ENCODE measurements around the gene PMEL.

PMEL gene

GRCh38 chr12:55932551-55932910 is 33.3 kb downstream of the PMEL start:
- DNase-seq: peak; percentile 49 to 86 (median 73)
- Histone ChIP-seq H3K9me3 (ENCODE audit: control extremely low read depth in 1 of 5, control insufficient read depth in 4 of 5, insufficient read depth in 2 of 5, low read depth in 1 of 5, low read length in 4 of 5) (no peaks in the 10 kb centered on the region), H3K4me1 (ENCODE audit: control extremely low read depth in 1 of 4, control insufficient read depth in 4 of 4, insufficient read depth in 4 of 4, low read length in 3 of 4) (peaks cover 16 to 58% (median 53%) of the 10 kb centered on the region in 4 experiments), H3K27me3 (replicated peaks in 2 of 5; ENCODE audit: control insufficient read depth in 4 of 5, insufficient read depth in 5 of 5, low read length in 4 of 5) (no peaks in the 10 kb centered on the region), H3K4me3 (ENCODE audit: control insufficient read depth in 1 of 7, extremely low read depth in 1 of 7, insufficient read depth in 4 of 7, low read depth in 2 of 7, low read length in 6 of 7) (peak overlapping the region; percentile 54 to 95 (median 80)), H3K27ac (ENCODE audit: insufficient read depth in 1 of 2, low read depth in 1 of 2, low read length in 2 of 2, poor library complexity in 1 of 2, severe bottlenecking in 2 of 2) (peak overlapping the region; percentile 56 to 75), H3K36me3 (ENCODE audit: control insufficient read depth in 4 of 4, insufficient read depth in 4 of 4, low read length in 3 of 4) (peaks cover 2 to 25% (median 8%) of the 10 kb centered on the region in 4 experiments)
- ChIA-PET POLR2A (no interaction called here), CTCF (interaction anchor here (1.1 to 5.7 kb wide), 7 partner anchors 8 to 112 kb away, joined by 3 to 27 read pairs (median 6); no protein-coding TSS in a partner anchor)
- no CpG with 5 or more reads among the region's 4 CpGs for WGBS (ENCODE audit: insufficient coverage)

- Histone ChIP-seq H3K4me1 (ENCODE audit: control extremely low read depth in 1 of 4, control insufficient read depth in 4 of 4, insufficient read depth in 4 of 4, low read length in 3 of 4) (peaks cover 16 to 60% (median 54%) of the 10 kb centered on the region in 4 experiments), H3K27ac (ENCODE audit: insufficient read depth in 1 of 2, low read depth in 1 of 2, low read length in 2 of 2, poor library complexity in 1 of 2, severe bottlenecking in 2 of 2) (peak overlapping the region; percentile 56 to 75), H3K27me3 (replicated peaks in 2 of 5; ENCODE audit: control insufficient read depth in 4 of 5, insufficient read depth in 5 of 5, low read length in 4 of 5) (no peaks in the 10 kb centered on the region), H3K36me3 (ENCODE audit: control insufficient read depth in 4 of 4, insufficient read depth in 4 of 4, low read length in 3 of 4) (peaks cover 0 to 19% (median 5%) of the 10 kb centered on the region in 4 experiments), H3K4me3 (ENCODE audit: control insufficient read depth in 1 of 7, extremely low read depth in 1 of 7, insufficient read depth in 4 of 7, low read depth in 2 of 7, low read length in 6 of 7) (peak overlapping the region; percentile 54 to 95 (median 80)), H3K9me3 (ENCODE audit: control extremely low read depth in 1 of 5, control insufficient read depth in 4 of 5, insufficient read depth in 2 of 5, low read depth in 1 of 5, low read length in 4 of 5) (no peaks in the 10 kb centered on the region)
- CTCF ChIA-PET: interaction anchor here (0.9 to 5.7 kb wide), 7 partner anchors 8 to 198 kb away, joined by 3 to 27 read pairs (median 4); no protein-coding TSS in a partner anchor
- POLR2A ChIA-PET: no interaction called here
- WGBS (ENCODE audit: insufficient coverage): 0% methylated on average over 50 of the region's 60 CpGs
- peak in 2 of 3 donors; percentile 37 to 54 for DNase-seq
Observed at GRCh38 chr12:55931780-55932550, 33.9 kb downstream of the PMEL start.

GRCh38 chr12:55931317-55931779 is 34.5 kb downstream of the PMEL start:
- Histone ChIP-seq H3K36me3 (ENCODE audit: control insufficient read depth in 4 of 4, insufficient read depth in 4 of 4, low read length in 3 of 4) (peaks cover 0 to 14% (median 2%) of the 10 kb centered on the region in 4 experiments), H3K4me3 (ENCODE audit: control insufficient read depth in 1 of 7, extremely low read depth in 1 of 7, insufficient read depth in 4 of 7, low read depth in 2 of 7, low read length in 6 of 7) (peak overlapping the region; percentile 54 to 95 (median 80)), H3K4me1 (ENCODE audit: control extremely low read depth in 1 of 4, control insufficient read depth in 4 of 4, insufficient read depth in 4 of 4, low read length in 3 of 4) (peaks cover 17 to 62% (median 56%) of the 10 kb centered on the region in 4 experiments), H3K27ac (ENCODE audit: insufficient read depth in 1 of 2, low read depth in 1 of 2, low read length in 2 of 2, poor library complexity in 1 of 2, severe bottlenecking in 2 of 2) (peak overlapping the region; percentile 4 to 75), H3K27me3 (replicated peaks in 2 of 5; ENCODE audit: control insufficient read depth in 4 of 5, insufficient read depth in 5 of 5, low read length in 4 of 5) (no peaks in the 10 kb centered on the region), H3K9me3 (ENCODE audit: control extremely low read depth in 1 of 5, control insufficient read depth in 4 of 5, insufficient read depth in 2 of 5, low read depth in 1 of 5, low read length in 4 of 5) (no peaks in the 10 kb centered on the region)
- CTCF ChIA-PET: interaction anchor here (0.9 to 5.7 kb wide), 9 partner anchors 9 to 197 kb away, joined by 3 to 27 read pairs (median 4); partner anchors contain the start of gene DNAJC14
- POLR2A ChIA-PET: no interaction called here
- 9% methylated on average over 8 of the region's 10 CpGs for WGBS (ENCODE audit: insufficient coverage)
- DNase-seq: no peak

- Histone ChIP-seq H3K4me3 (ENCODE audit: control insufficient read depth in 1 of 7, extremely low read depth in 1 of 7, insufficient read depth in 4 of 7, low read depth in 2 of 7, low read length in 6 of 7) (peak within 1 kb of the TSS; percentile 54 to 95 (median 80)), H3K27me3 (replicated peaks in 2 of 5; ENCODE audit: control insufficient read depth in 4 of 5, insufficient read depth in 5 of 5, low read length in 4 of 5) (no peaks in the 10 kb centered on the region), H3K36me3 (ENCODE audit: control insufficient read depth in 4 of 4, insufficient read depth in 4 of 4, low read length in 3 of 4) (peaks cover 0 to 15% (median 0%) of the 10 kb centered on the region in 4 experiments), H3K9me3 (ENCODE audit: control extremely low read depth in 1 of 5, control insufficient read depth in 4 of 5, insufficient read depth in 2 of 5, low read depth in 1 of 5, low read length in 4 of 5) (no peaks in the 10 kb centered on the region), H3K27ac (ENCODE audit: insufficient read depth in 1 of 2, low read depth in 1 of 2, low read length in 2 of 2, poor library complexity in 1 of 2, severe bottlenecking in 2 of 2) (peak within 1 kb of the TSS; percentile 4 to 75), H3K4me1 (ENCODE audit: control extremely low read depth in 1 of 4, control insufficient read depth in 4 of 4, insufficient read depth in 4 of 4, low read length in 3 of 4) (peaks cover 22 to 68% (median 61%) of the 10 kb centered on the region in 4 experiments)
- WGBS (ENCODE audit: insufficient coverage): no CpG with 5 or more reads among the region's 3 CpGs
- CTCF ChIA-PET: interaction anchor here (0.7 to 5.7 kb wide), 16 partner anchors 10 to 197 kb away, joined by 3 to 27 read pairs (median 4); partner anchors contain the start of gene DNAJC14
- POLR2A ChIA-PET: no interaction called here
- DNase-seq: peak; percentile 62 to 77 (median 73)
Observed at GRCh38 chr12:55930771-55931316, 35.0 kb downstream of the PMEL start, which contains the start of gene DGKA. DGKA (plus strand) TSS chr12:55931162; CDS start chr12:55936504, 5,342 bp downstream.

GRCh38 chr12:55929306-55929791 is 36.5 kb downstream of the PMEL start:
- peak overlapping the region in 5 of 7 experiments; percentile 21 to 100 (median 54) for H3K4me3 ChIP-seq (ENCODE audit: control insufficient read depth in 1 of 7, extremely low read depth in 1 of 7, insufficient read depth in 4 of 7, low read depth in 2 of 7, low read length in 6 of 7)
- POLR2A ChIA-PET: interaction anchor here (0.5 kb wide), 1 partner anchor 178 kb away, joined by 5 read pairs; no protein-coding TSS in a partner anchor
- no peaks in the 10 kb centered on the region for H3K9me3 ChIP-seq (ENCODE audit: control extremely low read depth in 1 of 5, control insufficient read depth in 4 of 5, insufficient read depth in 2 of 5, low read depth in 1 of 5, low read length in 4 of 5)
- H3K4me1 ChIP-seq (ENCODE audit: control extremely low read depth in 1 of 4, control insufficient read depth in 4 of 4, insufficient read depth in 4 of 4, low read length in 3 of 4): peaks cover 27 to 77% (median 63%) of the 10 kb centered on the region in 4 experiments
- H3K36me3 ChIP-seq (ENCODE audit: control insufficient read depth in 4 of 4, insufficient read depth in 4 of 4, low read length in 3 of 4): peaks cover 0 to 11% (median 1%) of the 10 kb centered on the region in 4 experiments
- WGBS (ENCODE audit: insufficient coverage): 13% methylated on average over 3 of the region's 8 CpGs
- no peaks in the 10 kb centered on the region for H3K27me3 ChIP-seq (replicated peaks in 2 of 5; ENCODE audit: control insufficient read depth in 4 of 5, insufficient read depth in 5 of 5, low read length in 4 of 5)
- H3K27ac ChIP-seq (ENCODE audit: insufficient read depth in 1 of 2, low read depth in 1 of 2, low read length in 2 of 2, poor library complexity in 1 of 2, severe bottlenecking in 2 of 2): peak overlapping the region; percentile 8 to 68
- CTCF ChIA-PET: interaction anchor here (0.9 to 4.5 kb wide), 9 partner anchors 10 to 185 kb away, joined by 3 to 31 read pairs (median 5); no protein-coding TSS in a partner anchor
- DNase-seq: peak in 2 of 3 donors; percentile 32 to 50

GRCh38 chr12:55927588-55928502 is 38.0 kb downstream of the PMEL start, which contains the start of gene PYM1:
PYM1 (minus strand) TSS chr12:55927894; CDS start chr12:55927761, 133 bp downstream.
- CTCF ChIA-PET: interaction anchor here (0.6 to 4.5 kb wide), 10 partner anchors 9 to 211 kb away, joined by 3 to 31 read pairs (median 6); partner anchors contain the start of genes ORMDL2 and SARNP
- 11% methylated on average over 39 of the region's 49 CpGs for WGBS (ENCODE audit: insufficient coverage)
- Histone ChIP-seq H3K4me1 (ENCODE audit: control extremely low read depth in 1 of 4, control insufficient read depth in 4 of 4, insufficient read depth in 4 of 4, low read length in 3 of 4) (peaks cover 25 to 69% (median 55%) of the 10 kb centered on the region in 4 experiments), H3K9me3 (ENCODE audit: control extremely low read depth in 1 of 5, control insufficient read depth in 4 of 5, insufficient read depth in 2 of 5, low read depth in 1 of 5, low read length in 4 of 5) (no peaks in the 10 kb centered on the region), H3K27me3 (replicated peaks in 2 of 5; ENCODE audit: control insufficient read depth in 4 of 5, insufficient read depth in 5 of 5, low read length in 4 of 5) (no peaks in the 10 kb centered on the region), H3K27ac (ENCODE audit: insufficient read depth in 1 of 2, low read depth in 1 of 2, low read length in 2 of 2, poor library complexity in 1 of 2, severe bottlenecking in 2 of 2) (peak within 1 kb of the TSS; percentile 90 to 97), H3K4me3 (ENCODE audit: control insufficient read depth in 1 of 7, extremely low read depth in 1 of 7, insufficient read depth in 4 of 7, low read depth in 2 of 7, low read length in 6 of 7) (peak within 1 kb of the TSS; percentile 83 to 100 (median 99)), H3K36me3 (ENCODE audit: control insufficient read depth in 4 of 4, insufficient read depth in 4 of 4, low read length in 3 of 4) (peaks cover 0 to 18% (median 1%) of the 10 kb centered on the region in 4 experiments)
- peak; percentile 76 to 87 (median 83) for DNase-seq
- POLR2A ChIA-PET: interaction anchor here (1.0 to 3.2 kb wide), 2 partner anchors 97 to 109 kb away, joined by 3 to 13 read pairs; partner anchors contain the start of gene DNAJC14

All from common myeloid progenitor, CD34-positive (primary cell).